Measurements from ENCODE around the gene CA4.
A peak's percentile ranks its signal among the peaks of the same experiment; 100 is the strongest.

Gene CA4

DNA sequence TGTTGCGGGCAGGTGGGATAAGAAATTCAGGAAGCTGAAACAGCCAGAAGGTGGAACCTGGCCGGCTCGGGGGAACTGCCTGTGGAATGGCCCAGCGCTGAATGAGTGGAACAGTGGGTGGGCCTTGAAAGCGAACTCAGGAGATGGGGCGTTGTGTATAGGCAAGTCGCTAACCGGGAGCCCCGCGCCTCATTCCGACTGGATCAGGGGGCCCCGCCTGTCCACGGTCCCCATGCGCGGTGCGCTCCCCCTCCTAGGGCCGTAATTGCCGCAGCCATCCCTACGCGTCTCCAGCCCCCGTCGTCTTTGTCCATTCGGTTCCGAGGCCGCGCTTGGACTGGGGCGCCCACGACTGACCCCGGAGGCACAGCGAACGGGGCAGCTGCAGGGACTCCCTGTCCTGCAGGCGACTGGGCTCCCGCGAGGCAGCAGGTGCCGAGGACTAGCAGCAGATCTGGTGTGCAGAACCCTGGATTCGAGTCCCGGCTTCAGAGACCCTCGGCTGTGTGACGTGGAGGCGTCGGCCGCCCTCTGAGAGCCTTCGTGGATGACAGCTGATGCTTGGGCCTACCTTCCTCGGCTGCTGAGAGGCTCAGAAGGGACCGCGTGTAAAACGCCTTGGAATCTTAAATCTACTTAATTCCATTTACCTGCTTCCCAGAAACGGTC, 10.9 kb upstream of the CA4 start:
- Mint-ChIP-seq H3K4me1 (peaks cover 43 to 76% of the 10 kb centered on the region in 2 donors), H3K9me3 (peaks cover 4 to 5% of the 10 kb centered on the region in 2 donors), H3K27ac (no peak overlapping the region), H3K4me3 (no peak overlapping the region), H3K36me3 (peaks cover 0 to 2% of the 10 kb centered on the region in 2 donors), H3K27me3 (peaks cover 57 to 66% of the 10 kb centered on the region in 2 donors)
- no peak for ATAC-seq (replicated peaks)
- DNase-seq: no peak

- Mint-ChIP-seq H3K27ac (peak overlapping the region; percentile 42), H3K9me3 (peaks cover 4 to 5% of the 10 kb centered on the region in 2 donors), H3K4me3 (peak overlapping the region; percentile 67 to 68), H3K27me3 (peaks cover 64 to 74% of the 10 kb centered on the region in 2 donors), H3K36me3 (peaks cover 0 to 2% of the 10 kb centered on the region in 2 donors), H3K4me1 (peaks cover 38 to 74% of the 10 kb centered on the region in 2 donors)
- ATAC-seq (replicated peaks): peak in 1 of 2 donors; percentile 23
- peak; percentile 43 for DNase-seq
Measured at GRCh38 chr17:60139438-60140285, 10.1 kb upstream of the CA4 start.

- Mint-ChIP-seq H3K4me3 (no peak overlapping the region), H3K9me3 (no peaks in the 10 kb centered on the region), H3K27me3 (peaks cover 78 to 90% of the 10 kb centered on the region in 2 donors), H3K36me3 (peaks cover 0 to 2% of the 10 kb centered on the region in 2 donors), H3K27ac (no peak overlapping the region), H3K4me1 (peaks cover 24 to 57% of the 10 kb centered on the region in 2 donors)
- DNase-seq (no peak), ATAC-seq (replicated peaks) (no peak)
Measured at GRCh38 chr17:60141111-60142018, 8.4 kb upstream of the CA4 start.

DNA sequence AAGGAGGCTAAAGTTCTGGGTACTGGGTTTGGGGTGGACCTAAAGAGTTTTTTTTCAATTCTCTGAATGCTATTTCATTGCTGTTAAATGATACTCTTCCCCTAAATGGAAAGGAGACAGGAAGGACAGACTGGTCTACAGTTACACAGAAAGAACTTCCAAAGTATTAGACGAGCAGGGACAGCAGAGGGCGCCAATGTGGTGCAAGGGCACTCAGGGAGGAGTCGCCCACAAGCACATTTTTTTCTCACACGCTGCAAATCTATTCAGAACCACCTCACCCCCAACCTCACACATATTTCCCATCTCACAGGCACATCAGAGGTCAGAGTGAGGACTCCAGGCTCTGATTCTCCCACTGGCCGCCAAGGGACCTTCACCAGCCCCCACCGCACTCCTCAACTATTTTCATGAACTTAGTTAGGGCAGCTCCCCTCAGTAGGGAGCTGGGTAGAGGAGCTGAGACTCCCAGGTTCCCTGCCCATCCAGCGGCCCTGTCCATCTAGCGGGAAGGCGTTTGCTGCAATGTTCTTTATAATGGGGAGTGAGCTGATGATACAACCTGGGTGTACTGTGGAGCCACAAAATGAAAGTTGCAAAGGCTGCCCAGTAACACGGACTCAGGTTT, 6.8 kb upstream of the CA4 start:
- H3K4me3 Mint-ChIP-seq: peak overlapping the region; percentile 29 to 53
- peaks cover 85 to 94% of the 10 kb centered on the region in 2 donors for H3K27me3 Mint-ChIP-seq
- no peak overlapping the region for H3K27ac Mint-ChIP-seq
- DNase-seq (peak; percentile 65), ATAC-seq (replicated peaks) (peak; percentile 82 to 85)
- H3K9me3 Mint-ChIP-seq: no peaks in the 10 kb centered on the region
- peaks cover 24 to 56% of the 10 kb centered on the region in 2 donors for H3K4me1 Mint-ChIP-seq
- peaks cover 0 to 2% of the 10 kb centered on the region in 2 donors for H3K36me3 Mint-ChIP-seq

GRCh38 chr17:60145006-60145935, 4.5 kb upstream of the CA4 start:
- Mint-ChIP-seq H3K4me3 (no peak overlapping the region), H3K4me1 (peaks cover 26 to 40% of the 10 kb centered on the region in 2 donors), H3K36me3 (no peaks in the 10 kb centered on the region), H3K9me3 (no peaks in the 10 kb centered on the region), H3K27ac (no peak overlapping the region), H3K27me3 (peaks cover 82 to 93% of the 10 kb centered on the region in 2 donors)
- DNase-seq (no peak), ATAC-seq (replicated peaks) (no peak)

GRCh38 chr17:60146206-60146605, 3.6 kb upstream of the CA4 start:
- no peak overlapping the region for H3K4me3 Mint-ChIP-seq
- H3K4me1 Mint-ChIP-seq: peaks cover 20 to 42% of the 10 kb centered on the region in 2 donors
- H3K27ac Mint-ChIP-seq: no peak overlapping the region
- H3K9me3 Mint-ChIP-seq: no peaks in the 10 kb centered on the region
- no peaks in the 10 kb centered on the region for H3K36me3 Mint-ChIP-seq
- DNase-seq (no peak), ATAC-seq (replicated peaks) (no peak)
- H3K27me3 Mint-ChIP-seq: peaks cover 81 to 93% of the 10 kb centered on the region in 2 donors

DNA sequence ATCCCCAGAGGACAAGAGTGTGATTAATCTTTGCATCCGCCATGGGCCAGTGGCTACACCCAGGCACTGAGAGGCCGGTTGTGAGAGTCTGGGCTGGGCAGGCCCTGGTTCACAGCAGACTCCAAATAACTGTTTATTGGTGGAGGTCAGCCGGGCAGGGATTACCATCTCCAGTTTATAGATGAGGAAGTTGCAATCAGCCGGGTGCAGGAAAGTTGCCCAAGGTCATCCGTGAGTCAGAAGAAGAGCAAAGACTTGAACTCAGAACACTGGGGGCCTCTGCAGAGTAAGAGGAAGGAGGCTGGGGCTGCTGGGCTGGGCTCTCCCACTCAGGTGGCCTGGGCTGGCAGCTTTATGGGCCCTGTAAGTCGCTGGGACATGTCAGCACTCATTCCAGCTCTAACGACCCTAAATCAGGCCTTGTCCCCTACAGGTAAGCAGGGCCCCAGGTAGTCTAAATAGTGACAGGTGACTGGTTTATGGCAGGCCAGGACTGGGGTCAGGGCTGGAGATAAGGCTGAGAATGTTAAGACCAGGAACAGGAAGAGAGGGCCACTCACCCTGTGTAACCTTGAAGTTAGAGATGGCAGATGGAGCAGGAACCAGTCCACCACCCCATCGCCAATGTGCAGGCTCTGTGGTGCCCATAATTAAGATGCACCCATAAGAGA, 2.1 kb upstream of the CA4 start:
- H3K4me3 Mint-ChIP-seq: no peak overlapping the region
- H3K27ac Mint-ChIP-seq: no peak overlapping the region
- DNase-seq (no peak), ATAC-seq (replicated peaks) (no peak)
- H3K4me1 Mint-ChIP-seq: peaks cover 13 to 32% of the 10 kb centered on the region in 2 donors
- peaks cover 81 to 93% of the 10 kb centered on the region in 2 donors for H3K27me3 Mint-ChIP-seq
- no peaks in the 10 kb centered on the region for H3K9me3 Mint-ChIP-seq
- H3K36me3 Mint-ChIP-seq: no peaks in the 10 kb centered on the region

GRCh38 chr17:60148373-60148772, 1.4 kb upstream of the CA4 start:
- peaks cover 78 to 93% of the 10 kb centered on the region in 2 donors for H3K27me3 Mint-ChIP-seq
- H3K4me1 Mint-ChIP-seq: peaks cover 8 to 25% of the 10 kb centered on the region in 2 donors
- DNase-seq (no peak), ATAC-seq (replicated peaks) (no peak)
- no peak overlapping the region for H3K4me3 Mint-ChIP-seq
- H3K36me3 Mint-ChIP-seq: no peaks in the 10 kb centered on the region
- no peaks in the 10 kb centered on the region for H3K9me3 Mint-ChIP-seq
- H3K27ac Mint-ChIP-seq: no peak overlapping the region

GRCh38 chr17:60151355-60151754, 1.6 kb downstream of the CA4 start:
- Mint-ChIP-seq H3K27me3 (peaks cover 64 to 86% of the 10 kb centered on the region in 2 donors), H3K4me3 (peak overlapping the region in 1 of 2 donors; percentile 7), H3K27ac (no peak overlapping the region), H3K36me3 (no peaks in the 10 kb centered on the region), H3K4me1 (peaks cover 5 to 15% of the 10 kb centered on the region in 2 donors), H3K9me3 (no peaks in the 10 kb centered on the region)
- ATAC-seq (replicated peaks) (peak; percentile 56 to 59), DNase-seq (no peak)

GRCh38 chr17:60153606-60154390, 4.0 kb downstream of the CA4 start:
- ATAC-seq (replicated peaks) (no peak), DNase-seq (no peak)
- Mint-ChIP-seq H3K4me1 (peaks cover 5 to 15% of the 10 kb centered on the region in 2 donors), H3K36me3 (no peaks in the 10 kb centered on the region), H3K4me3 (no peak overlapping the region), H3K27ac (no peak overlapping the region), H3K27me3 (peaks cover 57 to 75% of the 10 kb centered on the region in 2 donors), H3K9me3 (no peaks in the 10 kb centered on the region)

- Mint-ChIP-seq H3K27ac (no peak overlapping the region), H3K27me3 (peaks cover 52 to 69% of the 10 kb centered on the region in 2 donors), H3K4me1 (peaks cover 0 to 15% of the 10 kb centered on the region in 2 donors), H3K9me3 (no peaks in the 10 kb centered on the region), H3K4me3 (no peak overlapping the region), H3K36me3 (no peaks in the 10 kb centered on the region)
- ATAC-seq (replicated peaks) (no peak), DNase-seq (no peak)
Measured at GRCh38 chr17:60154616-60155426, 5.0 kb downstream of the CA4 start.

Data from stimulated activated naive B cell treated with anti-CD40 and anti-IgM and Interleukin-4, amounts not matched to agents 10 μg/mL and 1 μg/mL and 100 μg/mL, for 72 hours (primary cell).